ENCODE data around the gene ERC2.

The ERC2 gene

GRCh38 chr3:56365905-56366640, 102.2 kb downstream of the ERC2 start:
- Mint-ChIP-seq H3K4me3 (no peak overlapping the region), H3K9me3 (ENCODE audit: low read depth) (no peaks in the 10 kb centered on the region), H3K27me3 (peaks cover 10% of the 10 kb centered on the region)

GRCh38 chr3:56364665-56365064, 103.6 kb downstream of the ERC2 start:
- Mint-ChIP-seq H3K27ac (no peak overlapping the region), H3K36me3 (no peaks in the 10 kb centered on the region), H3K4me3 (no peak overlapping the region), H3K27me3 (peaks cover 5% of the 10 kb centered on the region), H3K9me3 (ENCODE audit: low read depth) (no peaks in the 10 kb centered on the region), H3K4me1 (ENCODE audit: low read depth) (no peaks in the 10 kb centered on the region)

More at GRCh38 chr3:56365905-56366640, 102.2 kb downstream of the ERC2 start:
- Mint-ChIP-seq H3K4me1 (ENCODE audit: low read depth) (no peaks in the 10 kb centered on the region), H3K27ac (no peak overlapping the region), H3K36me3 (no peaks in the 10 kb centered on the region)

DNA sequence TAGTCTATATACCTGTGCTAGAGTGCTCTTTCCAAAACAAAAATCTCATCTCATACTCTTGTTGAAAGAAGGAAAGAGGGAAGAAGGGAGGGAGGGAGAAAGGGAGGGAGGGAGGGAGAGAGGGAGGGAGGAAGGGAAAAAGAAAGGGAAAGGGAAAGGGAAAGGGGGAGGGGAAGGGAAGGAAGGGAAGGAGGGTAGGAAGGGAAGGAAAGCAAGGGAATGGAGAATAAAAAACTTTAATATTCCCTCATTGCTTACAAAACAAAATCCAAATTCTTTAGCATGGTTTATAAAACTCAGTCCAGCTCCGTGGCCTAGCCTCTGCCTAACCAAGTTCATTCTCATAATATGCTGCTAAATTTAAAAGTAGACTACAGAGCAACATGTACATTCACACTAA, 104.5 kb downstream of the ERC2 start:
- H3K4me3 Mint-ChIP-seq: no peak overlapping the region
- no peak overlapping the region for H3K27ac Mint-ChIP-seq
- H3K36me3 Mint-ChIP-seq: no peaks in the 10 kb centered on the region
- no peaks in the 10 kb centered on the region for H3K4me1 Mint-ChIP-seq (ENCODE audit: low read depth)
- H3K9me3 Mint-ChIP-seq (ENCODE audit: low read depth): no peaks in the 10 kb centered on the region
- H3K27me3 Mint-ChIP-seq: peaks cover 5% of the 10 kb centered on the region

DNA sequence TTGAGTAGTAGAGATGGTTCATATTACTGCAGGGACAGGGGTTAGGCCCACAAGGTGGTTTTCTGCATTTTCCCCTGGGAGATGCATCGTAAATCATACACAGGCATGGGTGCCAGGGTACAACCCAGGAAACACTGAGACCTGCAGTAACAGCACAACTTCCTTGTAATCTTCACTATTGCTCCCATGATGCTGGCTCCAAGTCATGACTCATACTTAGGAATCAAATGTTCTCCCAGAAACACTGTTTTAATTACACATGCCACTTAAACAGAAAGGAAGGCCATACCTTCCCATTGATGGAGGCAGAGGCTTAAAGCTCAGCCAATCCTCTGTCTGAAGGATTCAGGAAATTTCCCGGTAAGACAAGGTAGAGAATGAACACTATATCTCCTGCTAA, 106.5 kb downstream of the ERC2 start:
- H3K27me3 Mint-ChIP-seq: peaks cover 3% of the 10 kb centered on the region
- no peaks in the 10 kb centered on the region for H3K4me1 Mint-ChIP-seq (ENCODE audit: low read depth)
- no peak overlapping the region for H3K4me3 Mint-ChIP-seq
- H3K27ac Mint-ChIP-seq: no peak overlapping the region
- H3K9me3 Mint-ChIP-seq (ENCODE audit: low read depth): no peaks in the 10 kb centered on the region
- no peaks in the 10 kb centered on the region for H3K36me3 Mint-ChIP-seq

GRCh38 chr3:56357266-56357665, 111.0 kb downstream of the ERC2 start:
- Mint-ChIP-seq H3K4me3 (no peak overlapping the region), H3K27me3 (peaks cover 3% of the 10 kb centered on the region), H3K9me3 (ENCODE audit: low read depth) (peaks cover 3% of the 10 kb centered on the region), H3K36me3 (no peaks in the 10 kb centered on the region), H3K4me1 (ENCODE audit: low read depth) (no peaks in the 10 kb centered on the region), H3K27ac (no peak overlapping the region)

DNA sequence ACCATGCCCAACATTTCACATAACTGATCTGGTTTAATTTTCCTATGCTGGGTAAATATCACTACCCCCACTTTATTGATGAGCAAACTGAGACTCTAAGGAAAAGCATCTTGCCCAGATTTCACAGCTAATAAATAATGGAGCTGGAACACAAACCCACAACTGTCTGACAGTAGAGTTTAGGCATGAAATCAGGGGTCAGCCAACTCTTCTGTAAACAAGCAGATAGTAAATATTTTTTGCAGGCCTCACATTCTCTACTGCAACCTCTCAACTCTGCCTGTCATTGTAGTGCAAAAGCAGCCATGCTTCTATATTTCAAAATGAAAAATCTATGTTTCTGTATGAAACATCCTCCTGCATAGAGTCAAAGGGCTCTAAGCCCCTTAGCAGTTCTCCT, 111.5 kb downstream of the ERC2 start:
- Mint-ChIP-seq H3K9me3 (ENCODE audit: low read depth) (peaks cover 3% of the 10 kb centered on the region), H3K4me3 (no peak overlapping the region), H3K36me3 (no peaks in the 10 kb centered on the region), H3K27me3 (peaks cover under 1% of the 10 kb centered on the region), H3K4me1 (ENCODE audit: low read depth) (no peaks in the 10 kb centered on the region), H3K27ac (no peak overlapping the region)

GRCh38 chr3:56355570-56356185, 112.6 kb downstream of the ERC2 start:
- no peaks in the 10 kb centered on the region for H3K36me3 Mint-ChIP-seq
- no peak overlapping the region for H3K4me3 Mint-ChIP-seq
- no peak overlapping the region for H3K27ac Mint-ChIP-seq
- H3K4me1 Mint-ChIP-seq (ENCODE audit: low read depth): no peaks in the 10 kb centered on the region
- H3K27me3 Mint-ChIP-seq: no peaks in the 10 kb centered on the region
- H3K9me3 Mint-ChIP-seq (ENCODE audit: low read depth): peaks cover 3% of the 10 kb centered on the region

- no peaks in the 10 kb centered on the region for H3K4me1 Mint-ChIP-seq (ENCODE audit: low read depth)
- H3K4me3 Mint-ChIP-seq: no peak overlapping the region
- peaks cover 3% of the 10 kb centered on the region for H3K9me3 Mint-ChIP-seq (ENCODE audit: low read depth)
- no peaks in the 10 kb centered on the region for H3K27me3 Mint-ChIP-seq
- no peaks in the 10 kb centered on the region for H3K36me3 Mint-ChIP-seq
- H3K27ac Mint-ChIP-seq: no peak overlapping the region
These were observed 116.7 kb downstream of the ERC2 start for GRCh38 chr3:56351537-56351936.

- no peaks in the 10 kb centered on the region for H3K4me1 Mint-ChIP-seq (ENCODE audit: low read depth)
- H3K4me3 Mint-ChIP-seq: no peak overlapping the region
- no peaks in the 10 kb centered on the region for H3K9me3 Mint-ChIP-seq (ENCODE audit: low read depth)
- H3K27ac Mint-ChIP-seq: no peak overlapping the region
- no peaks in the 10 kb centered on the region for H3K36me3 Mint-ChIP-seq
- peaks cover 9% of the 10 kb centered on the region for H3K27me3 Mint-ChIP-seq
These were observed 120.9 kb downstream of the ERC2 start for GRCh38 chr3:56347219-56347871.

GRCh38 chr3:56342475-56342874, 125.8 kb downstream of the ERC2 start:
- Mint-ChIP-seq H3K27me3 (peaks cover 9% of the 10 kb centered on the region), H3K4me3 (no peak overlapping the region), H3K4me1 (ENCODE audit: low read depth) (no peaks in the 10 kb centered on the region), H3K36me3 (no peaks in the 10 kb centered on the region), H3K27ac (no peak overlapping the region), H3K9me3 (ENCODE audit: low read depth) (no peaks in the 10 kb centered on the region)

DNA sequence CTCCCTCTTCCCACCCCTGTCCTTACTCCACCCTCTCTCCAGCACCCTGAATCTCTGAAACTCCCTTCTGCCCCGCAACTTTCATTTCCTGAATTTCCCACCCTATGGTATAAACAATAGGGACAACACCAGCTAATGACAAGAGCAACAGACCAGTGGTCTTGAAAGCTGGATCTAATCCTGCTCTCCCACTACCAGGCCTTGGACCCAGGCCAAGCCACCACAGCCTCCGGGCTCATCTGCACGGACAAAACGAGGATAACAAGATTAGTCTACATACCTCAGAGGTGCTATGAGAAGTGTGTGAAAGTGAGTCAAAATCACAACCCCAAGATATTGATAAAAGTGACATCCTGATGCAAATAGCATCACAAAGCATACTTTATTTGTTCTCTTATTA, 128.6 kb downstream of the ERC2 start:
- H3K4me1 Mint-ChIP-seq (ENCODE audit: low read depth): no peaks in the 10 kb centered on the region
- H3K36me3 Mint-ChIP-seq: no peaks in the 10 kb centered on the region
- H3K9me3 Mint-ChIP-seq (ENCODE audit: low read depth): no peaks in the 10 kb centered on the region
- H3K27me3 Mint-ChIP-seq: peaks cover 8% of the 10 kb centered on the region
- H3K4me3 Mint-ChIP-seq: no peak overlapping the region
- no peak overlapping the region for H3K27ac Mint-ChIP-seq

DNA sequence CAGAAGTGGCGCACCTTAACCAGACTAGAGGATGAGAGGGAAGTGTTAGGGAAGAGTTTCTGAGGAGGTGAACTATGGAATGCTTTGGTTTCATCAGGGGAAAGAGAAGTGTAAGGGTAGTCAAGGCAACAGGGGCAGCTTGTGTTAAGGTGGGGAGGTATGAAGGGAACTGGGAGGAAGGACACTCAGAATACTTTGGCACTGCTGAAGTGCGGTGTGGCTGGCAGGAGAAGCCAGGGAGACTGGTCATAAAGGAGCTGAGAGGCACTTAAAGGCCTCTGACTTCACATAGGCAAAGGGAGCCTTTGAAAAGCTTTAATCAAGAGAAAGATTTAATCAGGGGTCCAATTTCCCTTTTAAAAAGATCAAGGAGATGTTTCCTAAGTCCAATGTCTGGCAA, 129.0 kb downstream of the ERC2 start:
- Mint-ChIP-seq H3K9me3 (ENCODE audit: low read depth) (no peaks in the 10 kb centered on the region), H3K4me3 (no peak overlapping the region), H3K27me3 (peaks cover 8% of the 10 kb centered on the region), H3K36me3 (no peaks in the 10 kb centered on the region), H3K27ac (no peak overlapping the region), H3K4me1 (ENCODE audit: low read depth) (no peaks in the 10 kb centered on the region)

DNA sequence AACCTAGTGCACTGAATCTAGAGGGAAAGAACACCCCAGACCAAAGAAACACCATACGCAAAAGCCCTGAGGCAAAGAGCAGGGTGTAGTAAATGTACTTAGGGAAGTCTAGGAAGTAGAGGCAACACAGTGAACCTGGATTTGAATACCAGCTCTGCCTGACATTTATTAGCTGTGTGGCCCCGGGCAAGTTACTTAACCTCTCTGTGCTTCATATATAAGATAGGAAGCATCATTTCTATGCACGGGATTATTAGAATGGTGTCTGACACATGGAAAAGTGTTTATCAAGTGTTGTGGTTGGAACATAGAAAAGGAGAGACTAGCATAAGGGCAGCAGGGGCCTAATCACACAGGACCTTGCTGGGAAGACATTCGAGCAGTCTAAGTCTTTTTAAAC, 132.2 kb downstream of the ERC2 start:
- no peak overlapping the region for H3K27ac Mint-ChIP-seq
- peaks cover 16% of the 10 kb centered on the region for H3K27me3 Mint-ChIP-seq

GRCh38 chr3:56324473-56324872, 143.8 kb downstream of the ERC2 start:
- no peaks in the 10 kb centered on the region for H3K9me3 Mint-ChIP-seq (ENCODE audit: low read depth)
- no peaks in the 10 kb centered on the region for H3K27me3 Mint-ChIP-seq
- no peak overlapping the region for H3K4me3 Mint-ChIP-seq
- H3K27ac Mint-ChIP-seq: no peak overlapping the region
- H3K36me3 Mint-ChIP-seq: no peaks in the 10 kb centered on the region
- H3K4me1 Mint-ChIP-seq (ENCODE audit: low read depth): no peaks in the 10 kb centered on the region

More for the DNA sequence above, 132.2 kb downstream of the ERC2 start:
- no peak overlapping the region for H3K4me3 Mint-ChIP-seq
- H3K4me1 Mint-ChIP-seq (ENCODE audit: low read depth): no peaks in the 10 kb centered on the region
- no peaks in the 10 kb centered on the region for H3K9me3 Mint-ChIP-seq (ENCODE audit: low read depth)
- no peaks in the 10 kb centered on the region for H3K36me3 Mint-ChIP-seq

GRCh38 chr3:56323986-56324420, 144.3 kb downstream of the ERC2 start:
- no peaks in the 10 kb centered on the region for H3K27me3 Mint-ChIP-seq
- no peaks in the 10 kb centered on the region for H3K9me3 Mint-ChIP-seq (ENCODE audit: low read depth)
- no peak overlapping the region for H3K27ac Mint-ChIP-seq
- no peak overlapping the region for H3K4me3 Mint-ChIP-seq
- H3K36me3 Mint-ChIP-seq: no peaks in the 10 kb centered on the region
- no peaks in the 10 kb centered on the region for H3K4me1 Mint-ChIP-seq (ENCODE audit: low read depth)

Data from activated naive CD8-positive, alpha-beta T cell (primary cell).